ENCODE results near the gene RARB.

RARB gene

DNA sequence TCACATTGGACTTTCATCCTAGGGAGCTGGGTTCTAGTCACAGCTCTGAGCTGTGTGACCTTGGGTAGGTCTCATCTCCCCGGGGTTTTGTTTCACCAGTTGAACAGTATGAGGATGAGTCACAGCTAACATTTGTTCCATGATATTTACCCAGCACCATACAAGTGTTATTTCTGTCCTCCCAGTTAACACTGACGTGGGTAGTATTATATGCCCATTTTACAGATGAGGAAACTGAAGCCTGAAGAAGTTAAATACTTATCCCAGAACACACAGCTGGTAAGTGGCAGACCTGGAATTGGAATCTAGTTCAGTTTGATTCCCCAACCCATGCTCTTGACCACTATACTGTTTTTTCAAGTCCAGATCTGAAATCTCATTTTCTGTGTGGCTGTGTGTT lies 908 bp upstream of the RARB start:
- ChIA-PET CTCF (no interaction called here), POLR2A (no interaction called here)
- TF ChIP-seq, protein P1, sequence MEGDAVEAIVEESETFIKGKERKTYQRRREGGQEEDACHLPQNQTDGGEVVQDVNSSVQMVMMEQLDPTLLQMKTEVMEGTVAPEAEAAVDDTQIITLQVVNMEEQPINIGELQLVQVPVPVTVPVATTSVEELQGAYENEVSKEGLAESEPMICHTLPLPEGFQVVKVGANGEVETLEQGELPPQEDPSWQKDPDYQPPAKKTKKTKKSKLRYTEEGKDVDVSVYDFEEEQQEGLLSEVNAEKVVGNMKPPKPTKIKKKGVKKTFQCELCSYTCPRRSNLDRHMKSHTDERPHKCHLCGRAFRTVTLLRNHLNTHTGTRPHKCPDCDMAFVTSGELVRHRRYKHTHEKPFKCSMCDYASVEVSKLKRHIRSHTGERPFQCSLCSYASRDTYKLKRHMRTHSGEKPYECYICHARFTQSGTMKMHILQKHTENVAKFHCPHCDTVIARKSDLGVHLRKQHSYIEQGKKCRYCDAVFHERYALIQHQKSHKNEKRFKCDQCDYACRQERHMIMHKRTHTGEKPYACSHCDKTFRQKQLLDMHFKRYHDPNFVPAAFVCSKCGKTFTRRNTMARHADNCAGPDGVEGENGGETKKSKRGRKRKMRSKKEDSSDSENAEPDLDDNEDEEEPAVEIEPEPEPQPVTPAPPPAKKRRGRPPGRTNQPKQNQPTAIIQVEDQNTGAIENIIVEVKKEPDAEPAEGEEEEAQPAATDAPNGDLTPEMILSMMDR (IDR thresholded peaks at IDR 0.05; ENCODE audit: control extremely low read depth, extremely low read depth, low read depth, missing control alignments): no peak
- no peak for DNase-seq (ENCODE audit: extremely low spot score)

DNA sequence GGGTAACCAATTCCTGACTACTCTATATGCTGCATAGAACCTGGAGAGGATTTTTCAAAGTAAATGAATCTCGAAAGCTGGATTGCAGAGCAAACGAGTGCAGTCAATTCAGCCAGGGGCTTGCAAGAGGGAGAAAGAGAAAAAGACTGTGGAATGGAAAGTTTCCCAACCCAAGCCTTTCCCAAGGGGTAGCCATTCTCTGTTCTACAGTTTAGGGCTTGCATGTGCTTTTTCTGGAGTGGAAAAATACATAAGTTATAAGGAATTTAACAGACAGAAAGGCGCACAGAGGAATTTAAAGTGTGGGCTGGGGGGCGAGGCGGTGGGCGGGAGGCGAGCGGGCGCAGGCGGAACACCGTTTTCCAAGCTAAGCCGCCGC lies 511 bp upstream of the RARB start:
- ChIA-PET CTCF (no interaction called here), POLR2A (no interaction called here)
- DNase-seq (ENCODE audit: extremely low spot score): no peak
- TF ChIP-seq, protein P1 (IDR thresholded peaks at IDR 0.05; ENCODE audit: control extremely low read depth, extremely low read depth, low read depth, missing control alignments): no peak

DNA sequence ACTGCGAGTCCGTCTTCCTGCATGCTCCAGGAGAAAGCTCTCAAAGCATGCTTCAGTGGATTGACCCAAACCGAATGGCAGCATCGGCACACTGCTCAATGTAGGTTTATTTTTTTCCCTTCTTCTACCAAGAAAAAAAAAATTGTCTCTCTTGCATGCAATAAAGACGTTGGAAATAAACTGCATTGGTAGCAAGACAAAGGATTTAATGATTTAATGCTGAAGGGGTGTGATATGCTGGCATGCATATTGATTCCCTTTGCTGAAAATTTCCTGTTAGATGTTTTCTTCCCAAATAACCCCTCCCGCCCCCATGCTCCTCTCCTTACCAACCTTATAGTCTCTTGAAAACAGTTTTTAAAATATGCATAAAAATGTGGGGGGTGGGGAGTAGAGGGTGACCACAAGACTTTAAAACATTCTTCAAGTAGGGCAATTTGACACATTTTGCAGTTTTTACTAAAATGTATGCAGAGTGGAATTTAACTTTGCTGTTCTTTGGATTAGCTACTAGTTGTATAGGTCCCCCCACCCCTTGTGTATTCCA lies 799 bp downstream of the RARB start:
- TF ChIP-seq, protein P1 (IDR thresholded peaks at IDR 0.05; ENCODE audit: control extremely low read depth, extremely low read depth, low read depth, missing control alignments): no peak
- DNase-seq (ENCODE audit: extremely low spot score): no peak
- POLR2A ChIA-PET: no interaction called here
- CTCF ChIA-PET: interaction anchor here (0.6 kb wide), 1 partner anchor 13 kb away, joined by 3 read pairs; no protein-coding TSS in a partner anchor

DNA sequence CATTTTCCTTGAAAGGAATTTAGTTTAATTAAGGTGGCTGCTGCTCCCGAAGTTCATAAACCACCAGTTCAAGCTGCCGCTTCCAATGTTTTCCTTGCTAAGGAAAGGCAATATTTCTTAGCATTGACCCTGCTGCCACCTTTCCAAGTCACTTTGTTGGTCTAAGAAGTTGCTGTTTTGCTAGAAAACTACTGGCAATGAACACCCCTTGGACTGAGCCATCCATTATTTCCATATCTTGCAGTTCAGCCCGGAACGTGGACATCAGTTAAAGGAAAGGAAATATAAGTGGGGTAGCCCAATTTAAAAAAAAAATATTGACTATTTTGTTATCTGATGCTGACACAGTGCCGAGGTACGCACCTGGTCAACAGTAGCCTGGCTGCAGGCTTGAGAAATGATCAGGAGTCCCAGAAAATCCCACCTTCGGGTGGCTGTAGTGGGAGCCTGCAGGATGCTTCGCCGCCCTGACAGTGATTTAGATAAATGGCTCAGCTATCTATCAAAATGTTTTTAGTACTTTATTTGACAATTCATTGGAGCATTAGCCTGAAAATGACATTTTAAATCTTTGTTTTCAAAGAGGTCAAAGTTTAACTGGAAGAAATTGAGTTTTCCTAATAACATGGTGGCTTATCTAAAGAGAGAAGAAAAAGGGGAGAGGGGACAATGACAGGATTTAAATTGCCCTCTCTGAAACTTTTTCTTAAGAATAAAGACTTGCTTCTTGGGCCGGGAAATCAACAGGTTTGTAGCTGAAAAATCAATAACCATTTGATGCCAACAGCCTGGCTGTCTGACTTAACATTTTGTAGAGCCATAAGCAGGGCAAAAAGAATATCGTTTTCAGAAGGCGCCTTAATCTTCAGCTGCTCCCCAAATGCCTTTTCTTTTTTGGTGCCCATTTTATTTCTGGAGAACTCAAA lies 1.6 kb downstream of the RARB start:
- DNase-seq (ENCODE audit: extremely low spot score): no peak
- POLR2A ChIA-PET: no interaction called here
- TF ChIP-seq, protein P1 (IDR thresholded peaks at IDR 0.05; ENCODE audit: control extremely low read depth, extremely low read depth, low read depth, missing control alignments): no peak
- CTCF ChIA-PET: no interaction called here

DNA sequence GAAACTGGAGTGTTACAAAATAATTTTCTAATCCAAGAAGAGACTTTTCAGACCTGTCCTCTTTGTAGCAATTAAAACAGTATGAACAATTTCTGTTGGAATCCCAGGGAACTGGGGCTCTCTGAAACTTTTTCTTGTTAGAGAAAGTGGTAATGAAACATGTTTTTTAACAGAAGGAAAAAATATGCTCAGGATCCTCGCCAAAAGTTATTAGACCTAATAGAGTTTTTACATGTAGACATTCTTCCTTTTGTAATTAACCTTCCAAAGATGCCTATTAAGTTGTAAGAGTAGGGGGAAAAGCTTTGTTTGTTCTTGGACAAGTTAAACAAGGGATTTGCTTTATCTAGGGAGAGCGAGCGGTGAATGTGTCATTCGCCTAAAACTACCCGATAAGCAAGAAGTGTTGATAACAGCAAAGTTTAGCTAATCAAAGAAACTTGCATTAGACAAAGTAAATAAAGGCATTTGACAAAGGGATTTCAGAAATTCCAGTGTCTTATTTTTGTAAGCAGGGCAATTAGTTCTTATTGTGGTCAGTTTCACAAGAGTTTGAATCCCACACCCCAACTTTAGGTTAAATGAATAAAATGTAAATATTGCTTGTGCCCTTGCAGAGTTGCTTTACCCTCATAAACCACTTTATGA lies 2.3 kb downstream of the RARB start:
- ChIA-PET CTCF (no interaction called here), POLR2A (no interaction called here)
- DNase-seq (ENCODE audit: extremely low spot score): no peak
- TF ChIP-seq, protein P1 (IDR thresholded peaks at IDR 0.05; ENCODE audit: control extremely low read depth, extremely low read depth, low read depth, missing control alignments): no peak

DNA sequence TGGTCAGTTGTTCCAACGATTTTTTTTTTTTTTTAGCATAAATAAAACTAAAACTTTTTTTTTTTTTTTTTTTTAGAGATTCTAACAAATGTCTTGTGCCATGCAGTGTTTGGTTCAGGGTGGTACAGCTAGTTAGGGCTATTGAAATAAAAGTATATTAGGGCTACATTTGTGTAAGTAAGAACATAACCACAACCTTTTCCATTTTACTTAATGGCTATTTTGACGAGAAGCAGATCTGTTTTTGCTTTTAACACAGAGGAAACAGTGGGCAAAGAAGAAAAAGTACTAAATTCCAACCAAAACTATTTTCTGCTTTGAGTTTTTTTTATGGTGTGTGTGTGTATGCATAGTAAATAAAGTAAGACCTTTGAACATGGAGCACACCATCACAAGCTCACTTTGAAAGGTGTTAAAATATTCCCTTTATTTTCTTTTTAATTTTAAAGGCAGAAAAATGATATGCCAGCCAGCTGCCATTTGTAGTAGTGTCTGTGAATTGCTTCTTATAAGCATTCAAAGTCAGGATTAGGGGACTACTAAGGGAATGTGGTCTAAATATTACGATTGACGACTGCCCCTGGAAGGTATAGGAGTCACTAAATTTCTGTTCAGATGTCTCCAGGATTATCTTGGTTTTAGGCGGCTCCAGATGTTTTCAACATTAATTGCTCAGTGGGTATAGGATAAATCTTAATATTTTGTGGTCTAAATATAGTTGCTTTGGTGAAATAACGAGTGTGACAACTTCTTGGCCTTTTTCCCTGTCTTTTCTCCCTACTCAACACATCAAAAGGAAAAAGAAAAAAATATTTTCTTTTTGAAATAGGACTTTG lies 3.1 kb downstream of the RARB start:
- TF ChIP-seq, protein P1 (IDR thresholded peaks at IDR 0.05; ENCODE audit: control extremely low read depth, extremely low read depth, low read depth, missing control alignments): no peak
- CTCF ChIA-PET: no interaction called here
- POLR2A ChIA-PET: no interaction called here

More for the DNA sequence above, 3.1 kb downstream of the RARB start:
- DNase-seq (ENCODE audit: extremely low spot score): no peak

Data from GM10248 (cell line).